HFF-Myc (cell line): ENCODE results near the gene MYL10.
"Not testable (repeated sequence)": the region's sequence is repeated elsewhere in the genome, so short reads cannot be mapped to it uniquely, and the experiment has no call there.

Experiments used
- DNase-seq: peaks from one replicate; pipeline ENCODE4 v3.0.0-alpha.2; 2011; ENCODE audit warnings: low read depth; ENCODE audit errors: extremely low read depth
- H3K4me3 ChIP-seq: replicated peaks from 2 replicates; pipeline ENCODE4 v1.5.1; 2011; ENCODE audit warnings: low read depth, mild to moderate bottlenecking, control low read depth, low read length
- TF ChIP-seq, protein P1 (sequence below): IDR thresholded peaks from 2 replicates; pipeline ENCODE4 v1.5.1; 2012; ENCODE audit warnings: mild to moderate bottlenecking, low read depth, low read length, control low read depth; ENCODE audit errors: missing control alignments

Gene MYL10

DNA sequence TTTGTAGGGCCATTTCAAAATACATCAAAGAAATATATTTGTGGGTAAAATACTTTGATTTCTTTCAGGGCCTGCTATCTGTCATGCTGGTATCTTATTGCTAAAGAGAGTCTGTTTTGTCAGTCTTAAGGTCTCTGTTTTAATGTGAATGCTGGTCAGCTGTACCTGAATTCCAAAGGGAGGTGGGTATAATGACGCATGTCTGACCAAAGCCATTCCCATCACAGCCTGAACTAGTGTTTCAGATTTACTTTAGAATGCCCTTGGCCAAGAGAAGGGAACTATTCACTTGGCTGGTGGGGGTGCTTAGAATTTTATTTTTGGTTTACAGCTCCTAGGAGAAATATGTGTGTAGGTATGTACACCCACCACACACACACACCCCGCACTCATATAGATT, 30.6 kb upstream of the MYL10 start:
- DNase-seq, result no peak
- TF ChIP-seq, protein P1, sequence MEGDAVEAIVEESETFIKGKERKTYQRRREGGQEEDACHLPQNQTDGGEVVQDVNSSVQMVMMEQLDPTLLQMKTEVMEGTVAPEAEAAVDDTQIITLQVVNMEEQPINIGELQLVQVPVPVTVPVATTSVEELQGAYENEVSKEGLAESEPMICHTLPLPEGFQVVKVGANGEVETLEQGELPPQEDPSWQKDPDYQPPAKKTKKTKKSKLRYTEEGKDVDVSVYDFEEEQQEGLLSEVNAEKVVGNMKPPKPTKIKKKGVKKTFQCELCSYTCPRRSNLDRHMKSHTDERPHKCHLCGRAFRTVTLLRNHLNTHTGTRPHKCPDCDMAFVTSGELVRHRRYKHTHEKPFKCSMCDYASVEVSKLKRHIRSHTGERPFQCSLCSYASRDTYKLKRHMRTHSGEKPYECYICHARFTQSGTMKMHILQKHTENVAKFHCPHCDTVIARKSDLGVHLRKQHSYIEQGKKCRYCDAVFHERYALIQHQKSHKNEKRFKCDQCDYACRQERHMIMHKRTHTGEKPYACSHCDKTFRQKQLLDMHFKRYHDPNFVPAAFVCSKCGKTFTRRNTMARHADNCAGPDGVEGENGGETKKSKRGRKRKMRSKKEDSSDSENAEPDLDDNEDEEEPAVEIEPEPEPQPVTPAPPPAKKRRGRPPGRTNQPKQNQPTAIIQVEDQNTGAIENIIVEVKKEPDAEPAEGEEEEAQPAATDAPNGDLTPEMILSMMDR, result no peak
- no peak overlapping the region for H3K4me3 ChIP-seq

GRCh38 chr7:101657171-101657570, 28.1 kb upstream of the MYL10 start:
- H3K4me3 ChIP-seq, result no peak overlapping the region
- DNase-seq, result no peak
- TF ChIP-seq, protein P1, result no peak

- TF ChIP-seq, protein P1, result no peak
- no peak for DNase-seq
- H3K4me3 ChIP-seq, result no peak overlapping the region
These were observed 22.0 kb upstream of the MYL10 start for GRCh38 chr7:101651112-101651511.

GRCh38 chr7:101650579-101651081, 21.5 kb upstream of the MYL10 start:
- TF ChIP-seq, protein P1, result no peak
- no peak for DNase-seq
- H3K4me3 ChIP-seq, result no peak overlapping the region

- DNase-seq, H3K4me3 ChIP-seq: not testable (repeated sequence)
These were observed 18.8 kb upstream of the MYL10 start for GRCh38 chr7:101647876-101648275.

DNA sequence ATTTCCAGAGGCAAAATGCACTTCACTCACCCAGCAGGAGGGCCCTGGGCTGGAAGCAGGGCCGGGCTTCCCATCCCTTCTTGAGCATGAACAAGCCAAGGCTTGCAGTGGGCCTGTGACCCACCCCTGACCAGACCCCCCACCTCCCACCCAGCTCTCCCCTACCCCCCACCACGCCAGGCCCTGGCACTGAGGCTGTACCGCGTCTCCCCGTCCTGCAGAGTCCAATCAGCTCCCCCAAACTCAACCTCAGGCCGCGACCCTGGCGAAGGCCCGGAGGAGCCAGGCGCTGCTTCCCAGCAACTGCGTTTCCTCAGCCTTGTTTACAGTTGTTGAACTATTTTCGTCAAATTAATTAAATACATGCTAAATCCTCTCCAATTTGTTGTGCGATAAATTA, 16.9 kb upstream of the MYL10 start:
- no peak for DNase-seq
- TF ChIP-seq, protein P1, result no peak
- no peak overlapping the region for H3K4me3 ChIP-seq

- no peak for DNase-seq
- TF ChIP-seq, protein P1, result no peak
- no peak overlapping the region for H3K4me3 ChIP-seq
These were observed 15.8 kb upstream of the MYL10 start for GRCh38 chr7:101644879-101645278.

- DNase-seq, H3K4me3 ChIP-seq: not testable (repeated sequence)
These were observed 10.0 kb upstream of the MYL10 start for GRCh38 chr7:101639127-101639526.
